Measurements from ENCODE around the gene TEX29. TPM values are rescaled to one million over a fixed set of nuclear protein-coding genes. Genes with fewer than 3 reads are reported as not detected.

The TEX29 gene
- total RNA-seq, 1 experiment from 2014 or later = not detected

DNA sequence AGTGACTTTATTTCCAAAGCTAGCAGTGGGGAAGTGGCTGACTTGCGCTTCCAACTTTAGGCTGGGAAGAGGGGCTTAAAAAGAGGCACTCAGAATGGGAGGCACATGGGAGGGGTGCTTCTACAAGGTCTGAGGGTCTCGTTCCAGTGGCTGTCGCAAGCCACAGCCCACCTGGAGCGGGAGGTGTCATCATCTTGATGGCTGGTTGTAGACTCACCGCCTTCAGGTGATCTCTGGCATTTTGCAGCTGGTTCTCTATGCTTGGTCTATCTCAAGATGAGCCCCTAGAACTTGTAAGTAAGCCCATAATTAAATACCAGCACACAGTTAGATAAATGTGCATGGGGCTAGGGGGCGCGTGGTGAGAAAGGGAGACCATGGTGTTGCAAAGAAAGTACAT is 9.2 kb downstream of the TEX29 start:
- ChIA-PET POLR2A (no interaction called here), CTCF (no interaction called here)
- no peaks in the 10 kb centered on the region for H3K9me3 ChIP-seq (ENCODE audit: control insufficient read depth, insufficient read depth, low read depth, low read length)
- H3K4me3 ChIP-seq (ENCODE audit: low read depth in 2 of 2, low read length in 2 of 2) = no peak overlapping the region
- DNase-seq (ENCODE audit: low read depth, low spot score) = no peak
- ATAC-seq = no peak
- TF ChIP-seq POLR2AphosphoS5 (IDR thresholded peaks at IDR 0.05; ENCODE audit: low read depth, low read length) = no peak
- no peak for TF ChIP-seq SIN3A (IDR thresholded peaks at IDR 0.05; ENCODE audit: borderline replicate concordance, insufficient read depth, low read depth, low read length)
- TF ChIP-seq TCF7L2 (IDR thresholded peaks at IDR 0.05; ENCODE audit: low read depth, low read length) = no peak
- TF ChIP-seq, protein P1, sequence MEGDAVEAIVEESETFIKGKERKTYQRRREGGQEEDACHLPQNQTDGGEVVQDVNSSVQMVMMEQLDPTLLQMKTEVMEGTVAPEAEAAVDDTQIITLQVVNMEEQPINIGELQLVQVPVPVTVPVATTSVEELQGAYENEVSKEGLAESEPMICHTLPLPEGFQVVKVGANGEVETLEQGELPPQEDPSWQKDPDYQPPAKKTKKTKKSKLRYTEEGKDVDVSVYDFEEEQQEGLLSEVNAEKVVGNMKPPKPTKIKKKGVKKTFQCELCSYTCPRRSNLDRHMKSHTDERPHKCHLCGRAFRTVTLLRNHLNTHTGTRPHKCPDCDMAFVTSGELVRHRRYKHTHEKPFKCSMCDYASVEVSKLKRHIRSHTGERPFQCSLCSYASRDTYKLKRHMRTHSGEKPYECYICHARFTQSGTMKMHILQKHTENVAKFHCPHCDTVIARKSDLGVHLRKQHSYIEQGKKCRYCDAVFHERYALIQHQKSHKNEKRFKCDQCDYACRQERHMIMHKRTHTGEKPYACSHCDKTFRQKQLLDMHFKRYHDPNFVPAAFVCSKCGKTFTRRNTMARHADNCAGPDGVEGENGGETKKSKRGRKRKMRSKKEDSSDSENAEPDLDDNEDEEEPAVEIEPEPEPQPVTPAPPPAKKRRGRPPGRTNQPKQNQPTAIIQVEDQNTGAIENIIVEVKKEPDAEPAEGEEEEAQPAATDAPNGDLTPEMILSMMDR (IDR thresholded peaks at IDR 0.05) = no peak
- TF ChIP-seq, protein P2, sequence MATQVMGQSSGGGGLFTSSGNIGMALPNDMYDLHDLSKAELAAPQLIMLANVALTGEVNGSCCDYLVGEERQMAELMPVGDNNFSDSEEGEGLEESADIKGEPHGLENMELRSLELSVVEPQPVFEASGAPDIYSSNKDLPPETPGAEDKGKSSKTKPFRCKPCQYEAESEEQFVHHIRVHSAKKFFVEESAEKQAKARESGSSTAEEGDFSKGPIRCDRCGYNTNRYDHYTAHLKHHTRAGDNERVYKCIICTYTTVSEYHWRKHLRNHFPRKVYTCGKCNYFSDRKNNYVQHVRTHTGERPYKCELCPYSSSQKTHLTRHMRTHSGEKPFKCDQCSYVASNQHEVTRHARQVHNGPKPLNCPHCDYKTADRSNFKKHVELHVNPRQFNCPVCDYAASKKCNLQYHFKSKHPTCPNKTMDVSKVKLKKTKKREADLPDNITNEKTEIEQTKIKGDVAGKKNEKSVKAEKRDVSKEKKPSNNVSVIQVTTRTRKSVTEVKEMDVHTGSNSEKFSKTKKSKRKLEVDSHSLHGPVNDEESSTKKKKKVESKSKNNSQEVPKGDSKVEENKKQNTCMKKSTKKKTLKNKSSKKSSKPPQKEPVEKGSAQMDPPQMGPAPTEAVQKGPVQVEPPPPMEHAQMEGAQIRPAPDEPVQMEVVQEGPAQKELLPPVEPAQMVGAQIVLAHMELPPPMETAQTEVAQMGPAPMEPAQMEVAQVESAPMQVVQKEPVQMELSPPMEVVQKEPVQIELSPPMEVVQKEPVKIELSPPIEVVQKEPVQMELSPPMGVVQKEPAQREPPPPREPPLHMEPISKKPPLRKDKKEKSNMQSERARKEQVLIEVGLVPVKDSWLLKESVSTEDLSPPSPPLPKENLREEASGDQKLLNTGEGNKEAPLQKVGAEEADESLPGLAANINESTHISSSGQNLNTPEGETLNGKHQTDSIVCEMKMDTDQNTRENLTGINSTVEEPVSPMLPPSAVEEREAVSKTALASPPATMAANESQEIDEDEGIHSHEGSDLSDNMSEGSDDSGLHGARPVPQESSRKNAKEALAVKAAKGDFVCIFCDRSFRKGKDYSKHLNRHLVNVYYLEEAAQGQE (IDR thresholded peaks at IDR 0.05; ENCODE audit: insufficient read depth in 1 of 2, low read depth in 2 of 2, low read length in 1 of 2) = no peak
- in situ Hi-C loops (cut with HindIII; ENCODE audit: low pct_unique_long_range_greater_than_20kb, low sequenced_read_pairs) = no loop called here
- no peaks in the 10 kb centered on the region for H3K4me1 ChIP-seq (ENCODE audit: control insufficient read depth, insufficient read depth, low read length)
- no peaks in the 10 kb centered on the region for H3K36me3 ChIP-seq (ENCODE audit: control insufficient read depth, insufficient read depth, low read length)
- BruUV-seq (replicated peaks) = no TSS peak
- no peak overlapping the region for H3K27ac ChIP-seq (ENCODE audit: low read length)
- no peaks in the 10 kb centered on the region for H3K27me3 ChIP-seq (ENCODE audit: control insufficient read depth, insufficient read depth, low read length)
- intact Hi-C loops (cut with micrococcal nuclease; ENCODE audit: unreplicated experiment) = no loop called here

DNA sequence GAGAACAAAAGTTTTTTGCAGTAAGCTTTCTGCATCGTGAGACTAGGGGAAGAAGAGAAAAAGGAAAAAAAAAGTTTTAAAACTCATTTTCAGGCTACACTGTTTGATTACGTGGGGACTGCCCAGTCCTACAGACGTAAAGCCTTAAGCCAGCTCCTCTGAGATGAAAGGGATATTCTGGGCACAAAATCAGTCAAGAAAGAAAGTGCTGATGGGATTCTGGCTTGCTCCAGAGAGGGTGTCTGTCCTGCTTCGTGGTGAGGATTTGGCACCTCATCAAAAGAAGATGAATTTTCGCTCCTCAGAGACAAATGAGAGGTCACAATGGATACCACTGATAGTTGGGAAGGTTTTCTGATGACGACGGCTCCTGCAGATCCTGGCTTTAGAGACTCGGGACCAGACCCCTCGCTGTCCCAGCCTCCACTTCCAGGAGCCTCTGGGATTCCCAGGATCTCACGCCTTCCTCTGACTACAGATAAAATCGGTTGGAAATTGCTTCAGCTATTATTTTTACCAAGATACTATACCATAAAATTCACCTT is 9.7 kb downstream of the TEX29 start:
- intact Hi-C loops (cut with micrococcal nuclease; ENCODE audit: unreplicated experiment) = no loop called here
- Histone ChIP-seq H3K4me3 (ENCODE audit: low read depth in 2 of 2, low read length in 2 of 2) (no peak overlapping the region), H3K27me3 (ENCODE audit: control insufficient read depth, insufficient read depth, low read length) (no peaks in the 10 kb centered on the region), H3K36me3 (ENCODE audit: control insufficient read depth, insufficient read depth, low read length) (no peaks in the 10 kb centered on the region), H3K4me1 (ENCODE audit: control insufficient read depth, insufficient read depth, low read length) (no peaks in the 10 kb centered on the region), H3K9me3 (ENCODE audit: control insufficient read depth, insufficient read depth, low read depth, low read length) (no peaks in the 10 kb centered on the region), H3K27ac (ENCODE audit: low read length) (no peak overlapping the region)
- ATAC-seq (no peak), DNase-seq (ENCODE audit: low read depth, low spot score) (no peak)
- in situ Hi-C loops (cut with HindIII; ENCODE audit: low pct_unique_long_range_greater_than_20kb, low sequenced_read_pairs) = no loop called here
- ChIA-PET POLR2A (no interaction called here), CTCF (no interaction called here)
- TF ChIP-seq SIN3A (IDR thresholded peaks at IDR 0.05; ENCODE audit: borderline replicate concordance, insufficient read depth, low read depth, low read length) = no peak
- TF ChIP-seq TCF7L2 (IDR thresholded peaks at IDR 0.05; ENCODE audit: low read depth, low read length) = no peak
- TF ChIP-seq POLR2AphosphoS5 (IDR thresholded peaks at IDR 0.05; ENCODE audit: low read depth, low read length) = no peak
- TF ChIP-seq, protein P1 (IDR thresholded peaks at IDR 0.05) = no peak
- TF ChIP-seq, protein P2 (IDR thresholded peaks at IDR 0.05; ENCODE audit: insufficient read depth in 1 of 2, low read depth in 2 of 2, low read length in 1 of 2) = no peak
- BruUV-seq (replicated peaks) = no TSS peak
